MCF 10A (cell line): Measurements from ENCODE around the gene CCDC93. TPM values are rescaled to one million over a fixed set of nuclear protein-coding genes. Genes with fewer than 3 reads are reported as not detected.

Experiments used
- BruUV-seq: library from RNA; stranded (reverse); fragments of 400-500 nt; replicated peaks from 2 replicates; lab custom pipeline; 2021; lab: Mats Ljungman, UMichigan
- CTCF ChIA-PET: fragments of 300-600 bp; sonication (Branson Sonifier 250); formaldehyde crosslinking; extraction: SDS; loops from one replicate; lab custom pipeline; 2021; ENCODE audit warnings: antibody characterized with exemption, inconsistent platforms; lab: Yijun Ruan, JAX
- POLR2A ChIA-PET: fragments of 300-600, 350-650 bp; sonication (Branson Sonifier 250); formaldehyde crosslinking; extraction: SDS; loops from one replicate; lab custom pipeline; 2020; ENCODE audit warnings: antibody characterized with exemption, inconsistent platforms; lab: Yijun Ruan, JAX
- DNase-seq: peaks from one replicate; pipeline ENCODE4 v3.0.0-alpha.2; 2018; ENCODE audit not compliant: unreplicated experiment
- H3K27ac Mint-ChIP-seq: one replicate; pipeline ENCODE4 v1.8.0; 2022; ENCODE audit warnings: mild to moderate bottlenecking, low read depth, mixed read lengths; ENCODE audit not compliant: unreplicated experiment
- H3K27me3 Mint-ChIP-seq: one replicate; pipeline ENCODE4 v1.8.0; 2022; ENCODE audit warnings: mixed read lengths; ENCODE audit not compliant: insufficient read depth, unreplicated experiment
- H3K36me3 Mint-ChIP-seq: one replicate; pipeline ENCODE4 v1.8.0; 2022; ENCODE audit warnings: mild to moderate bottlenecking, moderate library complexity, mixed read lengths; ENCODE audit not compliant: insufficient read depth, unreplicated experiment
- H3K4me1 Mint-ChIP-seq: one replicate; pipeline ENCODE4 v1.8.0; 2022; ENCODE audit warnings: mixed read lengths; ENCODE audit not compliant: insufficient read depth, unreplicated experiment
- H3K4me3 Mint-ChIP-seq: one replicate; pipeline ENCODE4 v1.8.0; 2022; ENCODE audit warnings: mild to moderate bottlenecking, moderate library complexity, mixed read lengths; ENCODE audit not compliant: unreplicated experiment
- H3K9me3 Mint-ChIP-seq: one replicate; pipeline ENCODE4 v1.8.0; 2022; ENCODE audit warnings: mixed read lengths; ENCODE audit not compliant: unreplicated experiment
- intact Hi-C: fragments of 100-400 bp; cut with micrococcal nuclease; formaldehyde crosslinking; loops from 2 replicates; pipeline ENCODE4 v1.14.1; 2022
- total RNA-seq: library from RNA; stranded (reverse); gene quantifications from 2 replicates; pipeline ENCODE4 v1.2.3, GENCODE V29; 2022
- TF ChIP-seq, protein P1 (sequence below): fragments of 200-600 bp; IDR thresholded peaks from one replicate; pipeline ENCODE4 v1.8.0; 2022; ENCODE audit warnings: antibody characterized with exemption, mild to moderate bottlenecking; ENCODE audit not compliant: unreplicated experiment

Gene CCDC93
- total RNA-seq, 1 experiment from 2014 or later, result 37.8 TPM

DNA sequence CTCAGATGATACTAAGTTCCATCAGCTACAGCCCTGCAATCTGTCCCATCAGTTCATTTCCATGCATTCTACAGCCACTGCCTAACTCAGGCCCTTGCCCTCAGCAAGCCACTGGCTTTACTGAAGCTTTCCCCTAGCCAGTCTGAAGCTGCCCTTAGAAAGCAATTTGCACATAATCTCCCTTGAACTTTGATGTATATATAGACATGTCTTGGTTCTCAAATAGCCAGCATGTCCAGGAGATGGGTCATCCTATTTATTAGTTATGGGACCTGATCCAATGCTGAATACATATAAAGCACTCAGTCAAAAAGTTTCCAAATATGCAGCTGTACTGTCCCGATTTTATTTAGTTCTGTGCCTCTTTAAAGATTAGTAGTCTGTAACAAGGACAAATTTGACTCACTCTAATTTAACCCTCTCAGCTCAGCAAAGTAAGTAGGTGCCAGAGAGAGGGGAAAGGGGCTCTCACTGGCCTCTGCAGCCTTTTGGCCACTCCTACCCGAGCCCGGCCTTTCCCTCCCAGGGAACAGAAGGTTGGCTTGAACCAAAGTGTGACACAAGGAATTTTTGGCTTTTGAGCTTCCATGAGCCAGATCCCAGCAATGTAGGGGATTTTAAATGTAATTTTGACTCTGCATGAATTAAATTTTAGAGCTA is 70.7 kb downstream of the CCDC93 start:
- Mint-ChIP-seq H3K4me1 (no peaks in the 10 kb centered on the region), H3K27ac (no peak overlapping the region), H3K4me3 (no peak overlapping the region), H3K36me3 (peaks cover 75% of the 10 kb centered on the region), H3K9me3 (no peaks in the 10 kb centered on the region), H3K27me3 (no peaks in the 10 kb centered on the region)
- BruUV-seq, result no TSS peak
- DNase-seq, result no peak
- ChIA-PET CTCF (interaction anchor here (0.6 to 2.9 kb wide), 2 partner anchors 61 to 1622 kb away, joined by 3 to 10 read pairs; no protein-coding TSS in a partner anchor), POLR2A (interaction anchor here (0.7 kb wide), 1 partner anchor 32 kb away, joined by 3 read pairs; no protein-coding TSS in a partner anchor)
- TF ChIP-seq, protein P1, sequence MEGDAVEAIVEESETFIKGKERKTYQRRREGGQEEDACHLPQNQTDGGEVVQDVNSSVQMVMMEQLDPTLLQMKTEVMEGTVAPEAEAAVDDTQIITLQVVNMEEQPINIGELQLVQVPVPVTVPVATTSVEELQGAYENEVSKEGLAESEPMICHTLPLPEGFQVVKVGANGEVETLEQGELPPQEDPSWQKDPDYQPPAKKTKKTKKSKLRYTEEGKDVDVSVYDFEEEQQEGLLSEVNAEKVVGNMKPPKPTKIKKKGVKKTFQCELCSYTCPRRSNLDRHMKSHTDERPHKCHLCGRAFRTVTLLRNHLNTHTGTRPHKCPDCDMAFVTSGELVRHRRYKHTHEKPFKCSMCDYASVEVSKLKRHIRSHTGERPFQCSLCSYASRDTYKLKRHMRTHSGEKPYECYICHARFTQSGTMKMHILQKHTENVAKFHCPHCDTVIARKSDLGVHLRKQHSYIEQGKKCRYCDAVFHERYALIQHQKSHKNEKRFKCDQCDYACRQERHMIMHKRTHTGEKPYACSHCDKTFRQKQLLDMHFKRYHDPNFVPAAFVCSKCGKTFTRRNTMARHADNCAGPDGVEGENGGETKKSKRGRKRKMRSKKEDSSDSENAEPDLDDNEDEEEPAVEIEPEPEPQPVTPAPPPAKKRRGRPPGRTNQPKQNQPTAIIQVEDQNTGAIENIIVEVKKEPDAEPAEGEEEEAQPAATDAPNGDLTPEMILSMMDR, result no peak
- intact Hi-C loops, result no loop called here

DNA sequence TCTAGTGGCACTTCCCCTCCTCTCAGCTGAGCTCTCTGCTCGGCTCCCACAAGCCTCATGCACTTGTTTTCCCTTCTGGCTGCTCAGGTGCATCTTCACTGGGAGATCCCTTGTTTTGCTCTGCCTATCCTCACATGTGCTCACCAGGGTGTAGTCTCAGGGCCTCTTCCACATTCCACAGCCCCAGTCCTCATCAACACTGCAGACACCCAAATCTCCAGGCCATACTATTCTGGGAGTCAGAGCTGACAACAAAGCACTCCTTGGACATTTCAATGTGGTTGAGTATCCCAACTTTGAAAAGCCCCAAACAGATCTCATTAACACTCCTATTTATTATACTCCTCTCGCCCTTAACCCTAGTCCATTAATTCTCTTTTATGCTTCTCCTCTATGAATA is 71.3 kb downstream of the CCDC93 start:
- Mint-ChIP-seq H3K4me1 (no peaks in the 10 kb centered on the region), H3K4me3 (no peak overlapping the region), H3K36me3 (peaks cover 72% of the 10 kb centered on the region), H3K27ac (no peak overlapping the region), H3K27me3 (no peaks in the 10 kb centered on the region), H3K9me3 (no peaks in the 10 kb centered on the region)
- POLR2A ChIA-PET, result no interaction called here
- no peak for DNase-seq
- CTCF ChIA-PET, result interaction anchor here (2.9 kb wide), 1 partner anchor 61 kb away, joined by 10 read pairs; no protein-coding TSS in a partner anchor
- no TSS peak for BruUV-seq
- intact Hi-C loops, result no loop called here
- TF ChIP-seq, protein P1, result no peak

DNA sequence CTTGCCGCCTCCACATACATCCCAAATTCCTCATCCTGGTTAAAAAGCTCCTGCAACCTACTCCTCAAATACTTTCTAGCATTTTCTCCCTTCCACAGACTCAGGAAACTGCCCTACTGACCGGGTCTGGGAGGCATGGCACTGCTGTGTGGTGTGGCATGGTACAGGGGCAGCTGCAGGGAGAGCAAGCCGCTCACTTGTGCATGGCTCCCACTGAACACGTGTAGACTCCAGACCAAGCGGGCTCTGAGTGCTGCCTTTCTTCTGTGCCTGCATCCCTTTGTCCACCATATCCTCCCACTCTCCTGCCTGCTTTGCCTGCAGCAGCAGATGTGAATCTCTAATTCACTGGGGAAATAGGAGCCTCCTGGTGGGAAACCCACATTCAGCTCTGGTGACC is 72.2 kb downstream of the CCDC93 start:
- H3K9me3 Mint-ChIP-seq, result no peaks in the 10 kb centered on the region
- BruUV-seq, result no TSS peak
- POLR2A ChIA-PET, result no interaction called here
- no peak overlapping the region for H3K4me3 Mint-ChIP-seq
- CTCF ChIA-PET, result interaction anchor here (2.9 kb wide), 1 partner anchor 62 kb away, joined by 10 read pairs; no protein-coding TSS in a partner anchor
- DNase-seq, result no peak
- no peaks in the 10 kb centered on the region for H3K4me1 Mint-ChIP-seq
- H3K36me3 Mint-ChIP-seq, result peaks cover 67% of the 10 kb centered on the region
- TF ChIP-seq, protein P1, result no peak
- H3K27ac Mint-ChIP-seq, result no peak overlapping the region
- H3K27me3 Mint-ChIP-seq, result no peaks in the 10 kb centered on the region
- intact Hi-C loops, result no loop called here

DNA sequence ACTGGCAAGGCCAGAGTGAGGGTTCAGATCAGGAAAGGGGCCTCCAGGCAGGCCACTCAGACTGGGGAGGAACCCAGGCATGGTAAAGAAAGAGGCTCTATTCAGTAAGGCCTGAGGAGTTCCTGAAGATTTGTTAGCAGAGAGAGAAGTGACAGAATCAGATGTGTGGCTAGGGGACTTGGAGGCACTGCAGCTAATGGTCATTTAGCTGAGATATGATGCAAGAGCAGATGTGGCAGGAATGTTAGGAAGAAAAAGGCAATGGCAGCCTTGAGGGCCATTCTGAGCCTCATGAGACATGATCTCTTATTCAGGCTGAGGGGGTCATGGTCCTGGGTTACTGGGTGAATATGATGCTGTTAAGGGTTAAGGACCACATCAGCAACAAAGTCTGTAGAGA is 73.4 kb downstream of the CCDC93 start:
- POLR2A ChIA-PET, result interaction anchor here (0.6 to 1.5 kb wide), 2 partner anchors 18 to 25 kb away, joined by 3 read pairs; no protein-coding TSS in a partner anchor
- intact Hi-C loops, result no loop called here
- no peaks in the 10 kb centered on the region for H3K27me3 Mint-ChIP-seq
- no peak overlapping the region for H3K27ac Mint-ChIP-seq
- no peak overlapping the region for H3K4me3 Mint-ChIP-seq
- no TSS peak for BruUV-seq
- peaks cover 64% of the 10 kb centered on the region for H3K36me3 Mint-ChIP-seq
- TF ChIP-seq, protein P1, result no peak
- DNase-seq, result no peak
- H3K9me3 Mint-ChIP-seq, result no peaks in the 10 kb centered on the region
- no peaks in the 10 kb centered on the region for H3K4me1 Mint-ChIP-seq
- CTCF ChIA-PET, result interaction anchor here (2.9 kb wide), 1 partner anchor 64 kb away, joined by 10 read pairs; no protein-coding TSS in a partner anchor
